Measurements from ENCODE around the gene RBMS2. TPM values are rescaled to one million over a fixed set of nuclear protein-coding genes. Genes with fewer than 3 reads are reported as not detected.
"Not testable (repeated sequence)": the region's sequence is repeated elsewhere in the genome, so short reads cannot be mapped to it uniquely, and the experiment has no call there.

The RBMS2 gene
- total and polyA plus RNA-seq, 2 donors (not counting 1 experiment from before 2014, with no cell fraction given) = 0.81 to 7.6 TPM

- Histone ChIP-seq H3K79me2 (ENCODE audit: control insufficient read depth, insufficient read depth, low read length) (no peaks in the 10 kb centered on the region), H3K4me3 (ENCODE audit: control extremely low read depth in 1 of 5, extremely low read depth in 1 of 5, insufficient read depth in 1 of 5, low read depth in 2 of 5, low read length in 4 of 5) (no peak overlapping the region), H2AFZ (ENCODE audit: insufficient read depth, low read depth, low read length, poor library complexity, severe bottlenecking) (no peak overlapping the region), H3K4me1 (ENCODE audit: control insufficient read depth in 2 of 2, insufficient read depth in 2 of 2, low read length in 2 of 2) (peaks cover 0 to 6% of the 10 kb centered on the region in 2 donors), H3K27ac (ENCODE audit: low read length in 2 of 2) (no peak overlapping the region), H3K9ac (ENCODE audit: low read length) (no peak overlapping the region), H3K27me3 (replicated peaks in 1 of 4; ENCODE audit: control extremely low read depth in 1 of 4, control insufficient read depth in 3 of 4, insufficient read depth in 4 of 4, low read length in 3 of 4) (no peaks in the 10 kb centered on the region), H3K4me2 (replicated peaks; ENCODE audit: low read depth, low read length, poor library complexity, severe bottlenecking) (no peak overlapping the region), H4K20me1 (ENCODE audit: control insufficient read depth, insufficient read depth, low read length, poor library complexity, severe bottlenecking) (no peaks in the 10 kb centered on the region), H3K36me3 (replicated peaks in 1 of 2; ENCODE audit: control extremely low read depth in 1 of 2, control insufficient read depth in 1 of 2, extremely low read depth in 1 of 2, insufficient read depth in 2 of 2, low read length in 1 of 2) (no peaks in the 10 kb centered on the region), H3K9me3 (ENCODE audit: control extremely low read depth in 1 of 3, control insufficient read depth in 2 of 3, insufficient read depth in 1 of 3, low read length in 2 of 3) (no peaks in the 10 kb centered on the region)
- TF ChIP-seq, protein P1, sequence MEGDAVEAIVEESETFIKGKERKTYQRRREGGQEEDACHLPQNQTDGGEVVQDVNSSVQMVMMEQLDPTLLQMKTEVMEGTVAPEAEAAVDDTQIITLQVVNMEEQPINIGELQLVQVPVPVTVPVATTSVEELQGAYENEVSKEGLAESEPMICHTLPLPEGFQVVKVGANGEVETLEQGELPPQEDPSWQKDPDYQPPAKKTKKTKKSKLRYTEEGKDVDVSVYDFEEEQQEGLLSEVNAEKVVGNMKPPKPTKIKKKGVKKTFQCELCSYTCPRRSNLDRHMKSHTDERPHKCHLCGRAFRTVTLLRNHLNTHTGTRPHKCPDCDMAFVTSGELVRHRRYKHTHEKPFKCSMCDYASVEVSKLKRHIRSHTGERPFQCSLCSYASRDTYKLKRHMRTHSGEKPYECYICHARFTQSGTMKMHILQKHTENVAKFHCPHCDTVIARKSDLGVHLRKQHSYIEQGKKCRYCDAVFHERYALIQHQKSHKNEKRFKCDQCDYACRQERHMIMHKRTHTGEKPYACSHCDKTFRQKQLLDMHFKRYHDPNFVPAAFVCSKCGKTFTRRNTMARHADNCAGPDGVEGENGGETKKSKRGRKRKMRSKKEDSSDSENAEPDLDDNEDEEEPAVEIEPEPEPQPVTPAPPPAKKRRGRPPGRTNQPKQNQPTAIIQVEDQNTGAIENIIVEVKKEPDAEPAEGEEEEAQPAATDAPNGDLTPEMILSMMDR (IDR thresholded peaks at IDR 0.05) = no peak
- no peak for TF ChIP-seq EZH2 (IDR thresholded peaks at IDR 0.05; ENCODE audit: borderline replicate concordance, insufficient read depth, low read depth, low read length, poor library complexity, severe bottlenecking)
- H3K27ac Mint-ChIP-seq = no peak overlapping the region
- H3K4me3 Mint-ChIP-seq = no peak overlapping the region
- no CpG with 5 or more reads among the region's 2 CpGs for WGBS (ENCODE audit: insufficient coverage)
- intact Hi-C loops (cut with micrococcal nuclease) = no loop called here
- ATAC-seq (ENCODE audit: low read depth) (no peak), DNase-seq (no peak)
- H3K9me3 Mint-ChIP-seq (ENCODE audit: insufficient read depth) = no peaks in the 10 kb centered on the region
- CTCF ChIA-PET = interaction anchor here (0.6 to 4.0 kb wide), 8 partner anchors 11 to 506 kb away, joined by 3 to 46 read pairs (median 4); partner anchors contain the start of genes RBMS2 and ZC3H10
- H3K27me3 Mint-ChIP-seq = peaks cover 4% of the 10 kb centered on the region
- peaks cover 1% of the 10 kb centered on the region for H3K4me1 Mint-ChIP-seq
- POLR2A ChIA-PET = no interaction called here
Observed at GRCh38 chr12:56574210-56574609, 52.6 kb downstream of the RBMS2 start.

- H3K4me1 Mint-ChIP-seq = not testable (repeated sequence)
Observed at GRCh38 chr12:56577248-56577647, 55.6 kb downstream of the RBMS2 start.

More at GRCh38 chr12:56577248-56577647, 55.6 kb downstream of the RBMS2 start:
- WGBS (ENCODE audit: insufficient coverage) = no CpG with 5 or more reads among the region's 7 CpGs
- ATAC-seq (ENCODE audit: low read depth); H3K4me3 ChIP-seq (ENCODE audit: control extremely low read depth in 1 of 5, extremely low read depth in 1 of 5, insufficient read depth in 1 of 5, low read depth in 2 of 5, low read length in 4 of 5); H3K27ac Mint-ChIP-seq; H3K27me3 ChIP-seq (replicated peaks in 1 of 4; ENCODE audit: control extremely low read depth in 1 of 4, control insufficient read depth in 3 of 4, insufficient read depth in 4 of 4, low read length in 3 of 4); H3K4me3 Mint-ChIP-seq; H3K79me2 ChIP-seq (ENCODE audit: control insufficient read depth, insufficient read depth, low read length); H3K4me1 ChIP-seq (ENCODE audit: control insufficient read depth in 2 of 2, insufficient read depth in 2 of 2, low read length in 2 of 2); H3K27me3 Mint-ChIP-seq; POLR2A ChIA-PET; H2AFZ ChIP-seq (ENCODE audit: insufficient read depth, low read depth, low read length, poor library complexity, severe bottlenecking); intact Hi-C loops (cut with micrococcal nuclease); H3K9me3 Mint-ChIP-seq (ENCODE audit: insufficient read depth); H3K9ac ChIP-seq (ENCODE audit: low read length); H3K27ac ChIP-seq (ENCODE audit: low read length in 2 of 2); H4K20me1 ChIP-seq (ENCODE audit: control insufficient read depth, insufficient read depth, low read length, poor library complexity, severe bottlenecking); DNase-seq; H3K36me3 ChIP-seq (replicated peaks in 1 of 2; ENCODE audit: control extremely low read depth in 1 of 2, control insufficient read depth in 1 of 2, extremely low read depth in 1 of 2, insufficient read depth in 2 of 2, low read length in 1 of 2); H3K4me2 ChIP-seq (replicated peaks; ENCODE audit: low read depth, low read length, poor library complexity, severe bottlenecking); H3K9me3 ChIP-seq (ENCODE audit: control extremely low read depth in 1 of 3, control insufficient read depth in 2 of 3, insufficient read depth in 1 of 3, low read length in 2 of 3): not testable (repeated sequence)
- CTCF ChIA-PET = interaction anchor here (0.7 to 1.3 kb wide), 2 partner anchors 62 to 534 kb away, joined by 3 to 4 read pairs; no protein-coding TSS in a partner anchor
